ENCODE results near the gene SYTL3.

DNA sequence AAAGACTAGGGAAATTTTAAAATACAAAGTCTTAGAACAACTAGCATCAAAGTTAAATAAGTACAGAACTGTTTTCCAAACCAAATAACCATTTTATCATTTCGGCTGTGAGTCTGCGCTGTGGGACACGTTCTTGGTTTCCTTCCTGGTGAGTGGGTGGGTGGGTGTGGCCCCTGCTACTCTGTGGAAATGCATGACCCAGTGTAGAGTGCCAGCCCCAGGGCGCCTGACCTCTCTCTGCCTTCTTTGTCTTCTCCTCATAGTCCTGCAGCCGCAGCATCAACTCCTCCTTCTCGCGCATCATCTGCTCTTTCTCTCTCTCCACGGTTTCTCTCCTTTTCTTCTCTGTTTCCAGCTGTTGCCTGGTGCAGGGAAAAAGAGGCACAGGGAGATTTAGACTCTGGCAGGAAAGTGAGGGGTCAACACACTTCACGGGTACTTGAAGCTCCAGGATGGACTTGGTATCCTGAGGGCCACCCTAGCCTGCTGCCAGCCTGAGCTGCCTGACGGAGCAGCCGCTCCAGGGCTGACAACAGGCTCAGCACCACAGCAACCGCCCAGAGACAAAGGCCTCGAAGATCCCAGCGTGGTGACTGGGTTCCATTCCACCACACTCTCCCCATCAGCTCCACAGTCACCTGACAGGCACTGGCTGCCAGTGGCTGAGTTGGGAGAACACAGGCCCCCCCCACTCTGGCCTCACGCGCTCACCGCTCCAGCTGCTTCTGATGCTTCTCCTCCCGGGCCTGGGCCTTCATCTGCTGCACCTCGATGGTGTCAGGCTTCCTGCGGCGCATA lies 120.9 kb downstream of the SYTL3 start:
- no peak for TF ChIP-seq CTCF (IDR thresholded peaks at IDR 0.05; ENCODE audit: control extremely low read depth in 1 of 3, insufficient read depth in 1 of 3, low read depth in 1 of 3, low read length in 3 of 3)
- TF ChIP-seq GABPA (IDR thresholded peaks at IDR 0.05; ENCODE audit: borderline replicate concordance, insufficient read depth, low read length), result no peak
- no peak for TF ChIP-seq EGR1 (IDR thresholded peaks at IDR 0.05; ENCODE audit: borderline replicate concordance, low read depth, low read length)
- no peak for TF ChIP-seq EZH2 (IDR thresholded peaks at IDR 0.05; ENCODE audit: low read depth, low read length, severe bottlenecking)
- TF ChIP-seq JUN (IDR thresholded peaks at IDR 0.05; ENCODE audit: low read depth, low read length), result no peak
- no peak for TF ChIP-seq TEAD4 (IDR thresholded peaks at IDR 0.05; ENCODE audit: low read depth, low read length)
- TF ChIP-seq TAF1 (IDR thresholded peaks at IDR 0.05; ENCODE audit: low read depth, low read length), result no peak
- TF ChIP-seq CBX8 (IDR thresholded peaks at IDR 0.05; ENCODE audit: borderline replicate concordance, low read depth, low read length), result no peak
